Measurements from ENCODE around the gene PUS3. TPM values are rescaled to one million over a fixed set of nuclear protein-coding genes. Genes with fewer than 3 reads are reported as not detected.

Gene PUS3
- total RNA-seq, 1 experiment from 2014 or later: 18.6 TPM

DNA sequence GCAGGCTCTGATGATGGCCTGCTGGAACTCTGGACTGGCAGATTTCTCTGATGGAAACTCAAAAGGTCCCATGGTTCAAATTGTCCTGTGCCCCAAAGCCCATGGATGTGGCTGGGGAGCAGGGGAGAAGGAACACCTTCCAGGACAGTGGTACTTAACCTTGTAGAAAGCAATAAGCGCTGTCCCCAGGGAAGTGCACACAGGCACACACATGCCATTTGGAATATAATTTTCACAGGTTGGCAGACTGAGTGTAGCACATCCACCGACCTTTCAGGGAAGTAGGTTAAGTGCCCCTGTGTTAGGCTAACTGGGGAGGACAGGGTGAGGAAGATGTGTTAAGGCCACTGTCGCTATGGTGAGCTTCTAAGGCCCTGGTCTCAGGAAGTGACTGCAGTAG is 19.1 kb upstream of the PUS3 start (continued):
- TF ChIP-seq, protein P1, sequence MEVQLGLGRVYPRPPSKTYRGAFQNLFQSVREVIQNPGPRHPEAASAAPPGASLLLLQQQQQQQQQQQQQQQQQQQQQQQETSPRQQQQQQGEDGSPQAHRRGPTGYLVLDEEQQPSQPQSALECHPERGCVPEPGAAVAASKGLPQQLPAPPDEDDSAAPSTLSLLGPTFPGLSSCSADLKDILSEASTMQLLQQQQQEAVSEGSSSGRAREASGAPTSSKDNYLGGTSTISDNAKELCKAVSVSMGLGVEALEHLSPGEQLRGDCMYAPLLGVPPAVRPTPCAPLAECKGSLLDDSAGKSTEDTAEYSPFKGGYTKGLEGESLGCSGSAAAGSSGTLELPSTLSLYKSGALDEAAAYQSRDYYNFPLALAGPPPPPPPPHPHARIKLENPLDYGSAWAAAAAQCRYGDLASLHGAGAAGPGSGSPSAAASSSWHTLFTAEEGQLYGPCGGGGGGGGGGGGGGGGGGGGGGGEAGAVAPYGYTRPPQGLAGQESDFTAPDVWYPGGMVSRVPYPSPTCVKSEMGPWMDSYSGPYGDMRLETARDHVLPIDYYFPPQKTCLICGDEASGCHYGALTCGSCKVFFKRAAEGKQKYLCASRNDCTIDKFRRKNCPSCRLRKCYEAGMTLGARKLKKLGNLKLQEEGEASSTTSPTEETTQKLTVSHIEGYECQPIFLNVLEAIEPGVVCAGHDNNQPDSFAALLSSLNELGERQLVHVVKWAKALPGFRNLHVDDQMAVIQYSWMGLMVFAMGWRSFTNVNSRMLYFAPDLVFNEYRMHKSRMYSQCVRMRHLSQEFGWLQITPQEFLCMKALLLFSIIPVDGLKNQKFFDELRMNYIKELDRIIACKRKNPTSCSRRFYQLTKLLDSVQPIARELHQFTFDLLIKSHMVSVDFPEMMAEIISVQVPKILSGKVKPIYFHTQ (CRISPR knock-in tag; IDR thresholded peaks at IDR 0.05): no peak
- TF ChIP-seq, protein P2, sequence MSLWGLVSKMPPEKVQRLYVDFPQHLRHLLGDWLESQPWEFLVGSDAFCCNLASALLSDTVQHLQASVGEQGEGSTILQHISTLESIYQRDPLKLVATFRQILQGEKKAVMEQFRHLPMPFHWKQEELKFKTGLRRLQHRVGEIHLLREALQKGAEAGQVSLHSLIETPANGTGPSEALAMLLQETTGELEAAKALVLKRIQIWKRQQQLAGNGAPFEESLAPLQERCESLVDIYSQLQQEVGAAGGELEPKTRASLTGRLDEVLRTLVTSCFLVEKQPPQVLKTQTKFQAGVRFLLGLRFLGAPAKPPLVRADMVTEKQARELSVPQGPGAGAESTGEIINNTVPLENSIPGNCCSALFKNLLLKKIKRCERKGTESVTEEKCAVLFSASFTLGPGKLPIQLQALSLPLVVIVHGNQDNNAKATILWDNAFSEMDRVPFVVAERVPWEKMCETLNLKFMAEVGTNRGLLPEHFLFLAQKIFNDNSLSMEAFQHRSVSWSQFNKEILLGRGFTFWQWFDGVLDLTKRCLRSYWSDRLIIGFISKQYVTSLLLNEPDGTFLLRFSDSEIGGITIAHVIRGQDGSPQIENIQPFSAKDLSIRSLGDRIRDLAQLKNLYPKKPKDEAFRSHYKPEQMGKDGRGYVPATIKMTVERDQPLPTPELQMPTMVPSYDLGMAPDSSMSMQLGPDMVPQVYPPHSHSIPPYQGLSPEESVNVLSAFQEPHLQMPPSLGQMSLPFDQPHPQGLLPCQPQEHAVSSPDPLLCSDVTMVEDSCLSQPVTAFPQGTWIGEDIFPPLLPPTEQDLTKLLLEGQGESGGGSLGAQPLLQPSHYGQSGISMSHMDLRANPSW (CRISPR knock-in tag; conservative IDR thresholded peaks at IDR 0.05; ENCODE audit: low read depth): no peak
- TF ChIP-seq, protein P3, sequence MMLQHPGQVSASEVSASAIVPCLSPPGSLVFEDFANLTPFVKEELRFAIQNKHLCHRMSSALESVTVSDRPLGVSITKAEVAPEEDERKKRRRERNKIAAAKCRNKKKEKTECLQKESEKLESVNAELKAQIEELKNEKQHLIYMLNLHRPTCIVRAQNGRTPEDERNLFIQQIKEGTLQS (CRISPR knock-in tag; conservative IDR thresholded peaks at IDR 0.05): no peak
- TF ChIP-seq TP53 (CRISPR knock-in tag; IDR thresholded peaks at IDR 0.05) (no peak), ESRRA (CRISPR knock-in tag; IDR thresholded peaks at IDR 0.05; ENCODE audit: borderline replicate concordance) (no peak), ELF4 (CRISPR knock-in tag; IDR thresholded peaks at IDR 0.05; ENCODE audit: low read depth) (no peak), ARID4B (CRISPR knock-in tag; IDR thresholded peaks at IDR 0.05; ENCODE audit: borderline replicate concordance) (no peak), ZNF138 (CRISPR knock-in tag; conservative IDR thresholded peaks at IDR 0.05) (no peak)

DNA sequence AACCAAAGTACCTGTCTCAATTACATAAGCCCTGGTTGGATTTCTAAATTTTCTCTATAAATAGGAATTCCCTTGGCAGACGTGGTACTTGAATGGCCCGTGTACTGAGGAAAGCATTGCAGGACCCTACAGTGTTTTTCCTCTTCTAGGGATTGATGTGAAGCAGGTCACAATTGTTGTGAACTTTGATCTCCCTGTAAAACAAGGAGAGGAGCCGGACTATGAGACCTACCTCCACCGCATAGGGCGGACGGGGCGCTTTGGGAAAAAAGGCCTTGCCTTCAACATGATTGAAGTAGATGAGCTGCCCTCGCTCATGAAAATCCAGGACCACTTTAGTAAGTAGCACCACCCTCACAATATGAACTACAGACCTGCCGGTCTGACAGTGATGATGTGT is 18.0 kb upstream of the PUS3 start:
- Mint-ChIP-seq H3K27me3 (ENCODE audit: low read depth) (no peaks in the 10 kb centered on the region), H3K36me3 (no peaks in the 10 kb centered on the region), H3K9me3 (no peaks in the 10 kb centered on the region), H3K4me3 (no peak overlapping the region), H3K4me1 (peaks cover 8% of the 10 kb centered on the region; the same call in 1 of the 2 replicates), H3K27ac (no peak overlapping the region)
- CTCF ChIA-PET: interaction anchor here (0.6 to 1.9 kb wide), 5 partner anchors 16 to 483 kb away, joined by 3 to 12 read pairs (median 4); no protein-coding TSS in a partner anchor
- POLR2A ChIA-PET: no interaction called here
- DNase-seq (ENCODE audit: low spot score) (no peak), ATAC-seq (no peak)
- no peak for TF ChIP-seq ZNF263 (CRISPR knock-in tag; IDR thresholded peaks at IDR 0.05; ENCODE audit: low read depth)
- TF ChIP-seq GRHL2 (CRISPR knock-in tag; IDR thresholded peaks at IDR 0.05; ENCODE audit: insufficient replicate concordance, severe bottlenecking): no peak
- no peak for TF ChIP-seq IRF2 (CRISPR knock-in tag; IDR thresholded peaks at IDR 0.05; ENCODE audit: borderline replicate concordance, low read depth)
- TF ChIP-seq SMAD3 (CRISPR knock-in tag; IDR thresholded peaks at IDR 0.05; ENCODE audit: borderline replicate concordance): no peak
- TF ChIP-seq, protein P4, sequence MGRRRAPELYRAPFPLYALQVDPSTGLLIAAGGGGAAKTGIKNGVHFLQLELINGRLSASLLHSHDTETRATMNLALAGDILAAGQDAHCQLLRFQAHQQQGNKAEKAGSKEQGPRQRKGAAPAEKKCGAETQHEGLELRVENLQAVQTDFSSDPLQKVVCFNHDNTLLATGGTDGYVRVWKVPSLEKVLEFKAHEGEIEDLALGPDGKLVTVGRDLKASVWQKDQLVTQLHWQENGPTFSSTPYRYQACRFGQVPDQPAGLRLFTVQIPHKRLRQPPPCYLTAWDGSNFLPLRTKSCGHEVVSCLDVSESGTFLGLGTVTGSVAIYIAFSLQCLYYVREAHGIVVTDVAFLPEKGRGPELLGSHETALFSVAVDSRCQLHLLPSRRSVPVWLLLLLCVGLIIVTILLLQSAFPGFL (CRISPR knock-in tag; IDR thresholded peaks at IDR 0.05; ENCODE audit: borderline replicate concordance): no peak
- no peak for TF ChIP-seq EMX1 (CRISPR knock-in tag; IDR thresholded peaks at IDR 0.05)
- no peak for TF ChIP-seq SP1 (CRISPR knock-in tag; conservative IDR thresholded peaks at IDR 0.05)
- no peak for TF ChIP-seq TEAD4 (CRISPR knock-in tag; IDR thresholded peaks at IDR 0.05)
- no peak for TF ChIP-seq FOXK1 (CRISPR knock-in tag; IDR thresholded peaks at IDR 0.05)
- TF ChIP-seq JAZF1 (CRISPR knock-in tag; IDR thresholded peaks at IDR 0.05): no peak
